A673 (cell line): ENCODE results near the gene UBL7. TPM values are rescaled to one million over a fixed set of nuclear protein-coding genes. Genes with fewer than 3 reads are reported as not detected.

ENCODE experiments used
- Bru-seq: library from RNA; stranded (reverse); fragments of 400-500 nt; gene quantifications from one replicate; lab custom pipeline; 2021; lab: Mats Ljungman, UMichigan
- BruChase-seq, 2 experiments: library from RNA; stranded (reverse); fragments of 400-500 nt; gene quantifications; one replicate each; lab custom pipeline; 2021; lab: Mats Ljungman, UMichigan
- BruUV-seq: library from RNA; stranded (reverse); fragments of 400-500 nt; replicated peaks from 2 replicates; lab custom pipeline; 2021; lab: Mats Ljungman, UMichigan
- CTCF ChIA-PET: fragments of 300-600 bp; sonication (Branson Sonifier 250); formaldehyde crosslinking; loops from one replicate; lab custom pipeline; 2022; ENCODE audit warnings: antibody characterized with exemption; lab: Charles Lee
- POLR2A ChIA-PET: fragments of 300-600 bp; sonication (Branson Sonifier 250); formaldehyde crosslinking; loops from one replicate; lab custom pipeline; 2022; ENCODE audit warnings: antibody characterized with exemption; ENCODE audit not compliant: low non-redundant PET; lab: Charles Lee
- DNase-seq: peaks from one replicate; pipeline ENCODE4 v3.0.0-alpha.2; 2015; ENCODE audit warnings: low spot score
- H3K27ac ChIP-seq: fragments of 200-600 bp; sonication (generic); 2 replicates; pipeline ENCODE4 v1.5.1; 2016; ENCODE audit warnings: mixed run types, low read depth, mild to moderate bottlenecking, mixed read lengths, antibody characterized with exemption, low read length; ENCODE audit not compliant: poor library complexity, severe bottlenecking
- H3K27me3 ChIP-seq: fragments of 200-600 bp; sonication (generic); replicated peaks from 2 replicates; pipeline ENCODE4 v1.6.1; 2017; ENCODE audit warnings: mixed run types, low read depth, mild to moderate bottlenecking, mixed read lengths, antibody characterized with exemption, low read length; ENCODE audit not compliant: insufficient read depth, poor library complexity
- H3K36me3 ChIP-seq: fragments of 200-600 bp; sonication (generic); 2 replicates; pipeline ENCODE4 v1.6.1; 2016; ENCODE audit warnings: mixed run types, mild to moderate bottlenecking, mixed read lengths, antibody characterized with exemption, low read length; ENCODE audit not compliant: insufficient read depth, poor library complexity, severe bottlenecking
- H3K4me1 ChIP-seq: fragments of 200-600 bp; sonication (generic); 2 replicates; pipeline ENCODE4 v1.6.1; 2017; ENCODE audit warnings: mixed run types, mild to moderate bottlenecking, mixed read lengths, antibody characterized with exemption, low read length; ENCODE audit not compliant: insufficient read depth, poor library complexity, severe bottlenecking
- H3K4me3 ChIP-seq: fragments of 200-600 bp; sonication (generic); 2 replicates; pipeline ENCODE4 v1.5.1; 2016; ENCODE audit warnings: low read depth, mixed run types, mild to moderate bottlenecking, mixed read lengths, low read length; ENCODE audit not compliant: poor library complexity, severe bottlenecking
- H3K9me3 ChIP-seq: fragments of 200-600 bp; sonication (generic); 2 replicates; pipeline ENCODE4 v1.6.1; 2016; ENCODE audit warnings: mixed run types, low read depth, mild to moderate bottlenecking, mixed read lengths, antibody characterized with exemption, low read length; ENCODE audit not compliant: poor library complexity, severe bottlenecking
- CTCF ChIP-seq: fragments of 300-800, 200-600 bp; sonication (generic); conservative IDR thresholded peaks from 2 replicates; pipeline ENCODE4 v1.5.1; 2017; ENCODE audit warnings: low read depth, mild to moderate bottlenecking, antibody characterized with exemption, low read length, moderate library complexity, mixed read lengths
- EZH2 ChIP-seq: fragments of 200-600 bp; sonication (generic); IDR thresholded peaks from 2 replicates; pipeline ENCODE4 v1.6.1; 2017; ENCODE audit warnings: borderline replicate concordance, low read depth, mild to moderate bottlenecking, mixed read lengths, antibody characterized with exemption, low read length; ENCODE audit not compliant: poor library complexity, severe bottlenecking
- intact Hi-C: fragments of 100-400 bp; cut with micrococcal nuclease; formaldehyde crosslinking; loops from one replicate; pipeline ENCODE4 v1.10.0; 2022; ENCODE audit not compliant: unreplicated experiment
- long read RNA-seq: library from polyadenylated mRNA; stranded (forward); transcript quantifications from one replicate; pipeline ENCODE4 v2.0.0, GENCODE V29; 2022
- total RNA-seq: library from RNA; stranded (reverse); gene quantifications from 2 replicates; pipeline ENCODE4 v1.2.3, GENCODE V29; 2021

UBL7 gene, protein sequence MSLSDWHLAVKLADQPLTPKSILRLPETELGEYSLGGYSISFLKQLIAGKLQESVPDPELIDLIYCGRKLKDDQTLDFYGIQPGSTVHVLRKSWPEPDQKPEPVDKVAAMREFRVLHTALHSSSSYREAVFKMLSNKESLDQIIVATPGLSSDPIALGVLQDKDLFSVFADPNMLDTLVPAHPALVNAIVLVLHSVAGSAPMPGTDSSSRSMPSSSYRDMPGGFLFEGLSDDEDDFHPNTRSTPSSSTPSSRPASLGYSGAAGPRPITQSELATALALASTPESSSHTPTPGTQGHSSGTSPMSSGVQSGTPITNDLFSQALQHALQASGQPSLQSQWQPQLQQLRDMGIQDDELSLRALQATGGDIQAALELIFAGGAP
- total RNA-seq (72.5 and 74.7 TPM in 2 replicates), Bru-seq, nascent RNA (percentile 58 among the genes with signal in this experiment), BruChase-seq, experiment 1, labeled RNA remaining after a 2-hour chase (percentile 54 among the genes with signal in this experiment), BruChase-seq, experiment 2, labeled RNA remaining after a 6-hour chase (percentile 57 among the genes with signal in this experiment)
- long read RNA-seq, transcript UBL7-209 (11 exons, 1,720 nt): minor isoform, 9 of 261 reads
- long read RNA-seq, transcript UBL7-201 (11 exons, 1,360 nt): major isoform, 110 of 261 reads
- long read RNA-seq, transcript UBL7-202 (11 exons, 1,427 nt): minor isoform, 72 of 261 reads
- long read RNA-seq, partial matches to known transcripts: 18 of 261 reads
- long read RNA-seq, other reads (novel, unspliced or antisense): 50 of 261 reads

DNA sequence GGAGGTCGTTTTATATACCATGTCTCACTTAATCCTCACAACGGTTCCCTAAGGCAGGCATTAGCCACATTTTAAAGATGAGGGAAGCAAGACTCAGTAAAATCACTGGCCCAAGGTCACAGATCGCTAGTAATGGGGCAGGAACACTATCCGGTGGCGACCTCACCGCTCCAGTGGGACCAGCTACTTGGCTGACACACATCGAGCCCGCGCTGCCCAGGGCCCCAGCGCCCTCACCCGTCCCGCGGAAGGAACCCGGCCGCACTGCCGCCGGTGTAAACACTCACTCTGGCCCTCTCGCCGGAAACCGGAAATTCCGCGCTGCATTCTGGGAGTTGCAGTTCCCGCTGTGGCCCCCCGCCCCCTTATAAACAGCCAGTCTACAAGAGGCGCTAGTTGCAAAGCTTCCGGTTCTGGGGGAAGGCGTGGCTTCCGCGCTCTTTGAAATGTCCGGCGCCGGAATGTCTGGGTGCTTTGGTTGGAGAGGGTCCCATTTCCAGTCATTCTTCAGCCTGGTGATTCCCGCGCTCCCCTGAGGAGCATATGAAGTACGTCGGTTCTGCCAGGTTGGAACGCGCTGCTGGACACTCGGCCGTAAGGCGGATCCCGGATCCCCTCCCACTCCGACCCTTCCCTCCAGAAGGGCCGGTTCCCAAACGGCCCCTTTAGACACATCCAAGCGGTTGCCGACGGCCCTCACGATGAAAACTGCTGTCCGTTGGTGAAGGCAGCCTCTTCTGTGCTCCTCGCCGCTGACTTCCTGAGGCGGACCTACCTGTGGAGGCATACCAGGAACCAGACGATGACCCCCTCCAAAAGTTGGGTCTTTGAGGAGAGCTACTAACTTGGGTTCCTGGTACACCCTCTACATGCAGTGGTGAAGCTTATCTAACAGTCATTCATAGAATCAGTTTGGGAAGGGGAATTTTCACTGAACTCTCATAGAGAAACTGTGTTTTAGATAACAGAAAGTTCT, at the start of gene UBL7:
UBL7 (minus strand) TSS at position 290 of the 976 bp plus-strand sequence. CDS start 2,293 bp downstream, outside the sequence.
- Histone ChIP-seq H3K27ac (peak within 1 kb of the TSS; percentile 89), H3K27me3 (no peaks in the 10 kb centered on the region), H3K4me3 (peak within 1 kb of the TSS; percentile 76), H3K4me1 (no peaks in the 10 kb centered on the region), H3K36me3 (peaks cover 6% of the 10 kb centered on the region), H3K9me3 (no peaks in the 10 kb centered on the region)
- ChIA-PET POLR2A (interaction anchor here (0.7 kb wide), 2 partner anchors 216 to 349 kb away, joined by 3 to 5 read pairs; no protein-coding TSS in a partner anchor), CTCF (interaction anchor here (0.7 kb wide), 1 partner anchor 469 kb away, joined by 4 read pairs; no protein-coding TSS in a partner anchor)
- TF ChIP-seq EZH2: no peak
- TF ChIP-seq CTCF: no peak; the same call in 1 of the 2 replicates
- BruUV-seq: TSS peak; percentile 75
- DNase-seq: peak; percentile 99
- intact Hi-C loops: no loop called here

GRCh38 chr15:74506515-74506840, 45.5 kb upstream of the UBL7 start:
- Histone ChIP-seq H3K4me1 (no peaks in the 10 kb centered on the region), H3K9me3 (no peaks in the 10 kb centered on the region), H3K4me3 (no peak overlapping the region), H3K27ac (no peak overlapping the region), H3K36me3 (no peaks in the 10 kb centered on the region), H3K27me3 (no peaks in the 10 kb centered on the region)
- no TSS peak for BruUV-seq
- CTCF ChIA-PET: no interaction called here
- intact Hi-C loops: no loop called here
- TF ChIP-seq CTCF (no peak), EZH2 (no peak)
- no peak for DNase-seq
- POLR2A ChIA-PET: no interaction called here
